Measurements from ENCODE around the gene HAAO. TPM values are rescaled to one million over a fixed set of nuclear protein-coding genes. Genes with fewer than 3 reads are reported as not detected.

The HAAO gene
- total RNA-seq, 2 experiments from 2014 or later = not detected

DNA sequence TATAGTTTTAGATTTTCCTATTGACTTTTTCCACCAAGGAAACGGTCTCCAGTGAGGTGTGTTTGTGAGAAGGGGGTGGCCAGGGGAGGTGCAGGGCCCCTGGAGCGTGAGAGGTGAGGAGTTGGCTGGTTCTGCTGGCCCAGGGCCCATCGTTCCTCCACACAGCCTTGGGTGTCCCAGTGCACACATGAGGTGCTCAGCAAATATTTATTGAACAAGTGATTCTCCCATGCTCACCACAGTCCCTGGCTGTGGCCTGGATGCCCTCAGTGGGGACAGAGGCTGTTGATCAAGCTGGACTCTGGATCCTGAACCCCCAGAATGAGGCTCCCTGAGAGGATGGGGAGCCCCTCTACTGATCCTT, 5.0 kb downstream of the HAAO start:
- Mint-ChIP-seq H3K4me3 (no peak overlapping the region), H3K36me3 (ENCODE audit: low read depth) (no peaks in the 10 kb centered on the region), H3K4me1 (peaks cover 8% of the 10 kb centered on the region), H3K27ac (no peak overlapping the region), H3K9me3 (no peaks in the 10 kb centered on the region), H3K27me3 (peaks cover 18% of the 10 kb centered on the region)
- CTCF ChIA-PET = interaction anchor here (1.8 kb wide), 1 partner anchor 23 kb away, joined by 6 read pairs; no protein-coding TSS in a partner anchor
- POLR2A ChIA-PET = no interaction called here
- no peak for DNase-seq

DNA sequence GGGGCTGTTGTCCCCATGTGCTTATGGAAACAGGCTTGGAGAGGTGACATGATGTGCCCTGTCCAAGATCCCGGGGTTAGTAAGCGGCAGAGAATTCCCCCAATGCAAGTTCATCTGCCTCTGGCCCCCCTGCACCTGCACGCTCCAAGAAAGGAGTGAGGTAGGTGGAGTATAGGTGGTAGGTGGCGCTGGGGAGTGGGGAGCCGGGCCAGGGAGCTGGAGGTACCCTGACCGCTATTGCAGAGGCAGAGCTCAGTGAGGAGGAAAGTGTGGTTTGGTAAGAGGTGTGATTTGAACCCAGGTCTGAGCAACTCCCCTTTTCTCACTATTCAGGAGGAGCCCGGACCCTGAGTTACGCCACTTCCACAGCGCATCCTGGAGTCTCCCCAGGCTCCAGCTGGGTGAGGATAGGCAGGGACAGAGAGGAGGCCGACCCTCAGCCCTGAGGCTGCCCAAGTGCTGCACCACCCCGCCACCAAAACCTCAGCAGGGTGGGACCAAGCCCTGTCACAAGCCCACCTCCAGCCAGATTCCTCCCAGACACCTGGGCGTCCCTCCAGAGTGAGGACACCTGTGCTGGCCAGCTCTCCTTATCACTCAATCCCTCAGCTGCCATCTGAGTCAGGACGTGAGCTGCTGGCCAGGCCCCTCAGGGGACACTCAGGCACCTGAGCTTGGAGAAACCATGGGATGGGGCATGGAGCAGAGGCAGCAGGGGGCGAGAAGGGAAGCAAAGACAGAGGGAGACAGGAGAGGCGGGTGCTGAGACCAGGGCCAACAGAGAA, 5.6 kb downstream of the HAAO start:
- Mint-ChIP-seq H3K36me3 (ENCODE audit: low read depth) (no peaks in the 10 kb centered on the region), H3K4me1 (peaks cover 4% of the 10 kb centered on the region), H3K27me3 (peaks cover 14% of the 10 kb centered on the region), H3K27ac (no peak overlapping the region), H3K4me3 (no peak overlapping the region), H3K9me3 (no peaks in the 10 kb centered on the region)
- DNase-seq = no peak
- POLR2A ChIA-PET = no interaction called here
- CTCF ChIA-PET = interaction anchor here (1.8 kb wide), 1 partner anchor 23 kb away, joined by 6 read pairs; no protein-coding TSS in a partner anchor

DNA sequence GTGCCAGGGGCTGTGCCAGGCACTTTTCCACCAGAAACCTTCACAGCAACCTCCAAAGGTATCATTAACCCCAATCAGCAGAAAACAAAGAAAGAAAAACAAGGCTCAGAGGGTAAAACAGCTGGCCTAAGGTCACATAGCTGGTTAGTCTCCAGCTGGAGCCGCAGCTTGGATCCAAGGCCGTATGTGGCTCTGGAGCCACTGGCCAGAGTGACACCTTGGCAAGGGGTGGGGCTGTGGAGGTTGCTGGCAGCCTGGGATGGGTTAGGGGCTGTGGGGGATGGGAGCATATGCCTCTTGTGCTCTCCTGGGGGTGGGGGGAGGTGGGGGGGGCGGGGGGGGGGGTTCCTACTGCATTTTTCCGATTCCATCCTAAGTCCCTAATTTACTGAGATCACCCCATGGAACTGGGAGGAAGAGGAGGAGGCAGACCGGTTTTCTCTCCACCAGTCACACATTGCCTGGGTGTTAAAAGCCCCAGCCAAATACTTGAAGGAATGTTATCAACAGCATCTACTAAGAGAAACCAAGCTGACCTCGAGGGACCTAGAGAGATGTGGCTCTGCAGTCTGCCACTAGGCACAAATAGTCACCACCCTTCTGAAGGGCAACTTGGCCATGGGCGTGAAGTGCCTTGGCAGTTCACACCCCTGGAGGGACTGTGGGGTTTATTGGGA, 8.0 kb downstream of the HAAO start:
- Mint-ChIP-seq H3K9me3 (peaks cover 5% of the 10 kb centered on the region), H3K4me1 (peaks cover 3% of the 10 kb centered on the region), H3K27ac (no peak overlapping the region), H3K36me3 (ENCODE audit: low read depth) (no peaks in the 10 kb centered on the region), H3K27me3 (no peaks in the 10 kb centered on the region), H3K4me3 (no peak overlapping the region)
- ChIA-PET CTCF (interaction anchor here (1.6 kb wide), 1 partner anchor 12 kb away, joined by 3 read pairs; no protein-coding TSS in a partner anchor), POLR2A (no interaction called here)
- DNase-seq = no peak

DNA sequence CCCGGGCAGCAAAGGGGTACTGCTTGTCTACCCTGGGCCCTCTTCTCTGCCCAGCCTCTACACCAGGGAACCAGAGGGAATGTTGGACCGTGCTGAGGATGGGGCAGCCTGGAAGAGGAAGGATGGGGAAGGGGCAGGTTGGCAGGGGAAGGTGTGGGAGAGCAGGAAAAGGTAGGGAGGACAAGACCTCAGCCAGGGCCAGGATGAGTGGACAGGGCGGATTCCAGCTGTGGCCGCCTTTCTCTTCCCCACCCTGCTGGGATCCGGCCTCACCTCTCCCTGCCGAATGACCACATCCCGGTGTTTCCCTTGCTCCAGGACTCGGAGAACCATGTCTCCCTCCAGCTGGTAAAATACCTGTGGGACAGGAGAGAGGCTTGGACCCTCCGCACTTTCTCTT, 8.9 kb downstream of the HAAO start:
- H3K4me3 Mint-ChIP-seq = no peak overlapping the region
- ChIA-PET CTCF (interaction anchor here (1.0 to 1.4 kb wide), 2 partner anchors 13 to 17 kb away, joined by 3 to 4 read pairs; no protein-coding TSS in a partner anchor), POLR2A (no interaction called here)
- no peak for DNase-seq
- H3K36me3 Mint-ChIP-seq (ENCODE audit: low read depth) = no peaks in the 10 kb centered on the region
- peaks cover 3% of the 10 kb centered on the region for H3K4me1 Mint-ChIP-seq
- peaks cover 8% of the 10 kb centered on the region for H3K9me3 Mint-ChIP-seq
- no peaks in the 10 kb centered on the region for H3K27me3 Mint-ChIP-seq
- H3K27ac Mint-ChIP-seq = no peak overlapping the region

DNA sequence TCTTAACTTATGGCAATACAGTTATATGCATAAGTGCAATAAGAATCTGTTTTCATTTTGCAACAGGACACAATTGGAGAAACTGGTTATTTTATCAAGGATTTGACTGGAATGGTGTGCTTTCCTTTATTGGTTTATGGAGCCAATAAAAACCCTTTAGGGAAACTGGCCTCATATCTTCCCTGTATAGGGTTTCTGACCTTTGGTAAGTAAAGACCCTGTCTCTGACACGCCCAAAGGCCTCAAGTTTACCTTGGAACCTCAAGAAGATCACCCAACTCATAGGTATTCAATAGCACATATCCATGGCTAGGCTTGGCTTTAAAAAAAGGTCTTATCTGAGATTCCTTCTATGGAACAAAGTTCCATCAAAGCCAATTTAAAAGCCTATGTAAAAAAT, 11.2 kb downstream of the HAAO start:
- no peak overlapping the region for H3K27ac Mint-ChIP-seq
- peaks cover 14% of the 10 kb centered on the region for H3K9me3 Mint-ChIP-seq
- DNase-seq = no peak
- CTCF ChIA-PET = interaction anchor here (0.6 kb wide), 1 partner anchor 460 kb away, joined by 3 read pairs; no protein-coding TSS in a partner anchor
- peaks cover 2% of the 10 kb centered on the region for H3K4me1 Mint-ChIP-seq
- no peak overlapping the region for H3K4me3 Mint-ChIP-seq
- H3K27me3 Mint-ChIP-seq = no peaks in the 10 kb centered on the region
- H3K36me3 Mint-ChIP-seq (ENCODE audit: low read depth) = peaks cover 5% of the 10 kb centered on the region
- POLR2A ChIA-PET = no interaction called here

DNA sequence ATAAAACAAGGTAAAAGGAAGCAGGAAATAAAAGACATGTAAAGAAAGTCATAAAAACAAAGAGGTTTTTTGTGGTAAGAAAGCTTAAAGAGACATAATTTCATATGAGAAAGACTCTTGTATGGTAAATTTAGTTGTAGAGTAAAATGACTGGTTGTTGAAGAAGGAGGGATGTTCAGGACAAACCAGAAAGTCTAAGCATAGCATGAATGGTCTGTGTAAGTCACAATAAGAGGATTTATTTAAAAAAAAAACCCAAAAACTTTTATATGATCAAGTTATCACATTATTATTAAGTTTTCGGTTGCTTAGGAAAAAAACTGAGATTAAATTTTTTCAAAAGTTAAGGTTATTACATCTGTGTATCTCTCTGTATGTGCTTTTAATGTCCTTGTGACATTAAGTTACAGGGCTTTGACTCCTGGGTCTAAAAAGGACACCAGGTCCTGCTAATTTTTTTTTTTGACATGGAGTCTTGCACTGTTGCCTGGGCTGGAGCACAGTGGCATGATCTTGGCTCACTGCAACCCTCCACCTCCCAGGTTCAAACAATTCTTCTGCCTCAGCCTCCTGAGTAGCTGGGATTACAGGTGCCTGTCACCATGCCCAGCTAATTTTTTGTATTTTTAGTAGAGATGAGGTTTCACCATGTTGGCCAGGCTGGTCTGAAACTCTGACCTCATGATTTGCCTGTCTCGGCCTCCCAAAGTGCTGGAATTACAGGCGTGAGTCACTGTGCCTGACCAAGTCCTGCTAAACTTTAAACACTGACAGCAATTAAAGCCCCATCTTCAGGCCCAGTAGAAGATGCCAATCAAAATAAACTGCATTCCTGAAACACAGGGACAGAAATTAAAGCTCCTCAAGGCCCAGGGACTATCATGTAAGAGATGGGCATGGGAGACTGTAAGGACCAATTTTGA, 14.2 kb downstream of the HAAO start:
- ChIA-PET POLR2A (no interaction called here), CTCF (interaction anchor here (1.4 kb wide), 1 partner anchor 14 kb away, joined by 4 read pairs; the partner anchor contains the start of gene HAAO)
- no peaks in the 10 kb centered on the region for H3K27me3 Mint-ChIP-seq

DNA sequence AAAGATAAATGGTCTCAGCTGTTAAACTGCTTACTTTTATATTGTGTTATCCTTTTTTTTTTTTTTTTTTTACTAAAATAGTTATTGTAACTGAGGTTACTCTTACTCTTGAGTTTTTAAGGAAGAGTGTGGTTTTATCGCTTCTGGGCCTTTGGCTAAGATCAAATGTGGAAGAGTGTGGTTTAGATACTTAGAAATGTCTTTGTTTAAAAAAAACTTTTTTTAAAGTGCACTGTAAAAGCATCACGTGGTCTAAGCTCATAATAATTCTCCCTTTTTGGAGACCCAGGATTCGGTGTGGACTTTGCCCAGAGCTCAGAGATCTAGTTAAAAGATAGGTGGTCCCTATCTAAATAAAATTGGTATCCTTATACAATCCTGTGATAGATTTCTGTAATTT, 16.6 kb downstream of the HAAO start:
- peaks cover 10% of the 10 kb centered on the region for H3K9me3 Mint-ChIP-seq
- POLR2A ChIA-PET = no interaction called here
- DNase-seq = no peak
- H3K4me3 Mint-ChIP-seq = no peak overlapping the region
- peaks cover 11% of the 10 kb centered on the region for H3K4me1 Mint-ChIP-seq
- CTCF ChIA-PET = interaction anchor here (0.6 kb wide), 5 partner anchors 10 to 530 kb away, joined by 3 to 5 read pairs (median 5); no protein-coding TSS in a partner anchor
- H3K36me3 Mint-ChIP-seq (ENCODE audit: low read depth) = peaks cover 5% of the 10 kb centered on the region
- H3K27me3 Mint-ChIP-seq = no peaks in the 10 kb centered on the region
- no peak overlapping the region for H3K27ac Mint-ChIP-seq

More for the DNA sequence above, 14.2 kb downstream of the HAAO start:
- no peak for DNase-seq
- H3K9me3 Mint-ChIP-seq = peaks cover 14% of the 10 kb centered on the region
- no peak overlapping the region for H3K27ac Mint-ChIP-seq
- peaks cover 5% of the 10 kb centered on the region for H3K36me3 Mint-ChIP-seq (ENCODE audit: low read depth)
- H3K4me1 Mint-ChIP-seq = peaks cover 11% of the 10 kb centered on the region
- no peak overlapping the region for H3K4me3 Mint-ChIP-seq

DNA sequence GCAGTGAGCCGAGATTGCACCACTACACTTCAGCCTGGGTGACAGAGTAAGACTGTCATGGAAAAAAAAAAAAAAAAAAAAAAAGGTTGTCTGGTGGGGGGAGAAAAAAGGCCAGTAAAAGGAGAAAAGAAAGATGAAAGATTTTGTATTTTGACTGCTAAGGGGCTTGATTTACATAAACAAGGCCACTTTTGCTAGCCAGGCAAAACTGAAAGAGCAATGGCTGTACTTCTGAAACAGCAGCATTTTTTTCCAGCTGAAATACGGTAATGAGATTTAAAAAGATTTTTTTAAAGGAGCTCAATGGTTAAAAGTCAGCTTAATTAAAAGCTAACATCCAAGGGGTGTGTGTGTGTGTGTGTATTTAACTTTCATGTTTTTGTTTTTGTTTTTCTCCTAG, 17.2 kb downstream of the HAAO start:
- H3K4me3 Mint-ChIP-seq = no peak overlapping the region
- H3K36me3 Mint-ChIP-seq (ENCODE audit: low read depth) = peaks cover 5% of the 10 kb centered on the region
- no peak for DNase-seq
- peaks cover 11% of the 10 kb centered on the region for H3K4me1 Mint-ChIP-seq
- H3K9me3 Mint-ChIP-seq = peaks cover 9% of the 10 kb centered on the region
- H3K27me3 Mint-ChIP-seq = no peaks in the 10 kb centered on the region
- no peak overlapping the region for H3K27ac Mint-ChIP-seq
- ChIA-PET CTCF (interaction anchor here (0.6 to 0.7 kb wide), 5 partner anchors 9 to 531 kb away, joined by 3 to 5 read pairs (median 4); no protein-coding TSS in a partner anchor), POLR2A (no interaction called here)

DNA sequence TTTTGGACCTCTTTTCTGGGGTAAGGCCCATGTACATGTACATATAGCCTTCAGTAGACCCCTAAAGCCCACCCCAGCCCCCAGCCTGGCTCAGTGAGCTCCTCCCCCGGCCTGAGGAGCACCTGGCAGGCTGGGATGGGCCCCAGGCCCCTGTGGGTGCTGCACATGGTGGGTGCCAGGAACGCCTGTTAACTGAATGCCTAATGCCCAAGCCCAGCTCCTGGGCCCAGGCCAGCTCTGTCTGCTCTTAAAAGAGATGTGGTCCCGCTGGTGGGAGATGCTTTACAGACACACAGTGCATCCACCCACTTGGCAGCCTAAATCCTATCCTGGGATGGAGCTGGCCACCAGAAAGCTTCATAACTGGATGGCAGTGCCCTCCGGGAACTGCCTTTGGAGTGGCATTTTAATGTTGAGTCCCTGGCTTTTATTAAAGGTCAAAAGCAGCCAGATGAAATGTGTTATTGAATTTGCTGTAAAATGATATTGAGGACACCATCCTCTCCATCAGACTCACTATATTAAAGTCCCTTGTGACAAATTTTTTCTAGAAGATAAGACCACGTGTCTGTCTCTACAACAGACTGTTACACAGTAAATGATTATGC, 20.7 kb downstream of the HAAO start:
- no peak for DNase-seq
- Mint-ChIP-seq H3K36me3 (ENCODE audit: low read depth) (peaks cover 1% of the 10 kb centered on the region), H3K9me3 (no peaks in the 10 kb centered on the region), H3K4me1 (peaks cover 11% of the 10 kb centered on the region), H3K4me3 (no peak overlapping the region), H3K27me3 (no peaks in the 10 kb centered on the region), H3K27ac (no peak overlapping the region)
- POLR2A ChIA-PET = no interaction called here
- CTCF ChIA-PET = interaction anchor here (1.1 to 1.3 kb wide), 2 partner anchors 13 to 39 kb away, joined by 3 to 4 read pairs; no protein-coding TSS in a partner anchor

DNA sequence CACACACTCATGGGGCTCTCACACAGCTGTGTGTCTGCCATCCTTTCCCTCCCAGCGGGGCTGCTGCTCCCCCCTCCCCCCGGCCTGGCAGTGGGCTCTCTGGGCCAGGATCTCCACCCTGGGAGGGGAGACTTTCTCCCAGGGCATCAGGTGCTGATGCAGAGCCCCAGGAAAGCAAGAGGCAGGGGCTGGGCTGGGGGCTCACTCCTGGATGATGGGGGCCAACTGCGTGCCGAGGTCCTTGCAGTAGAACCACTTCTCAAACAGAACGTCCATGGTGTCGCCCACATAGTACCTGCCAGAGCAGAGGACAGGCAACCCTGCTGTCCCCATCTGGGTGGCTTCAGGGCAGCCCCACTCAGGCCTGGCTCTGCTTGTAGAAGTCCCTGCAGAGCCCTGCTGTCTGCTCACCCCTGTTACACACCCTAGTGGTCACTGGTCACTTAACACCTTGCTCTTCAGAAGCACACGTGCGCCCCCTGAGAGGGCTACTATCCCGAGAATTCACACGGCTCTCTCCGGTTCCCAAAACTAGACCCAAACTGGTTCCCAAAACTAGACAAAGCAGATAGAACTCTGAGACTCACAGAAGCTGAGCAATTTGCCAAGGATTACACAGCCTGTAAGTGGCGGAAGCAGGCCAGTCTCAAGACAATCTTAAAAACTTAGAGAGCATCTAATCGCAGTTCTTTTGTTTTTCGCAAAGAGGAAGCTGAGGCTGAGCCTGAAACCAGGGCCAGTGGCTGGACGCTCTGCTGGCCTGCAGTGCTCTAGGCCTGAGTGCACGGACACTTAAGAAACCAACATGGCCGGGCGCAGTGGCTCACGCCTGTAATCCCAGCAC, 21.9 kb downstream of the HAAO start:
- CTCF ChIA-PET = interaction anchor here (1.1 kb wide), 1 partner anchor 40 kb away, joined by 3 read pairs; no protein-coding TSS in a partner anchor
- Mint-ChIP-seq H3K27me3 (no peaks in the 10 kb centered on the region), H3K4me1 (peaks cover 5% of the 10 kb centered on the region), H3K27ac (no peak overlapping the region), H3K36me3 (ENCODE audit: low read depth) (no peaks in the 10 kb centered on the region), H3K4me3 (no peak overlapping the region), H3K9me3 (no peaks in the 10 kb centered on the region)
- POLR2A ChIA-PET = no interaction called here
- DNase-seq = no peak

DNA sequence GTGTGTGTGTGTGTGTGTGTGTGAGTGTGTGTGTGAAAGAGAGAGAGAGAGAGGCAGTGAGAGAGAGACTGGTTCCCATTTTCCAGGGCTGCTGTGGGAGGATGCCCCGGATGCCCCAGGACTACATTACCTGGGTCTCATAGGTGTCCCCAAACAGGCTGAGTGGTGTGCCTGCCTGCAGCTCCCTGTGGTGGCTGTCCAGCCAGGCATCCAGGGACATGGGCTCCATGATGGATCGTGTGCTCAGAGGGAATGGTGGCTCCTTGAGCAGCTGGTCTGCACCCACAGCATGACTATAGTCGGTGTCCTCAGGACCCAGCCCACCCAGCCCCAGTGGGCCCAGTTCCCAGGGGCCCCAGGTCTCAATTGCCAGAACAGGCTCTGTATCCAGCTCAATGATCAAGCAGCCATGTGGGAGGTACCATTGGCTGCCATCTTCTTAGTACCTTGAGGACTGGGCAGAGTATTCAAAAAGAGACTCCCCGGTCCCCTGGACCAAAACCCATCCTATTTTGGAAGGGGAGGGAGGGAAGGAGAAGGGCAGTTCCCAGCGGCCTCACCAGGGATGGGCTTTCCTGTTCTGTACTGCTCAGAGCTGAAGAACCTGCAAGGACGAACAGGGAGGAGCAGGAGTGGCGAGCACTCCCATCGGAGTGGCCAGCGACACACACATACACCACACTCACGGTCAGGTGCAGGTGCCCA, 22.6 kb downstream of the HAAO start:
- Mint-ChIP-seq H3K4me3 (no peak overlapping the region), H3K4me1 (no peaks in the 10 kb centered on the region), H3K36me3 (ENCODE audit: low read depth) (no peaks in the 10 kb centered on the region), H3K9me3 (no peaks in the 10 kb centered on the region), H3K27ac (no peak overlapping the region), H3K27me3 (no peaks in the 10 kb centered on the region)
- POLR2A ChIA-PET = no interaction called here
- CTCF ChIA-PET = interaction anchor here (0.6 kb wide), 1 partner anchor 267 kb away, joined by 3 read pairs; no protein-coding TSS in a partner anchor
- no peak for DNase-seq
